ENCODE data around the gene LHPP. TPM values are rescaled to one million over a fixed set of nuclear protein-coding genes. Genes with fewer than 3 reads are reported as not detected.

The LHPP gene
- total RNA-seq, 1 donor from 2014 or later = 347 TPM

DNA sequence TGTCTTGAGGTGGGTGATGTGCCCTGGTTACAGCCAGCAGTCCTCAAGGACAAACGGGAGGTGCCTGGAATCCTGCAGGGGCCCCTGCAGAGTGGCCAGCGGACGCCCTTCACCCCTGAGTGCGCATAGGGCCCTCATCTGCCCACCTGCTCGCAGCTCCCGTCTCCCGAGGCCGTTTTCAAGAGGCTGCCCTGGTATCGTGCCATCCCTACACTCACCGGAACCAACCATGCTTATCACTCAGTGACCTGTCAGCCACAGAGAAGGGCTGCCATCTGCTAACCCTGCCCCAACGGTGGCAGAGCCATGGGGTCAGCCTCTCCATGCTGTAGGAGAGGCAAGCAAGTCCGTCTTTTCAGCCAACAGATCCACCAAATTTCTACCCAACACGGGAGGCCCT is 160.5 kb downstream of the LHPP start:
- intact Hi-C loops (cut with DNase I) = loop anchor here (5.0 kb wide), 1 partner anchor 120 kb away; the partner anchor contains the start of gene FAM53B
- DNase-seq (ENCODE audit: low spot score) (no peak), ATAC-seq (no peak)

DNA sequence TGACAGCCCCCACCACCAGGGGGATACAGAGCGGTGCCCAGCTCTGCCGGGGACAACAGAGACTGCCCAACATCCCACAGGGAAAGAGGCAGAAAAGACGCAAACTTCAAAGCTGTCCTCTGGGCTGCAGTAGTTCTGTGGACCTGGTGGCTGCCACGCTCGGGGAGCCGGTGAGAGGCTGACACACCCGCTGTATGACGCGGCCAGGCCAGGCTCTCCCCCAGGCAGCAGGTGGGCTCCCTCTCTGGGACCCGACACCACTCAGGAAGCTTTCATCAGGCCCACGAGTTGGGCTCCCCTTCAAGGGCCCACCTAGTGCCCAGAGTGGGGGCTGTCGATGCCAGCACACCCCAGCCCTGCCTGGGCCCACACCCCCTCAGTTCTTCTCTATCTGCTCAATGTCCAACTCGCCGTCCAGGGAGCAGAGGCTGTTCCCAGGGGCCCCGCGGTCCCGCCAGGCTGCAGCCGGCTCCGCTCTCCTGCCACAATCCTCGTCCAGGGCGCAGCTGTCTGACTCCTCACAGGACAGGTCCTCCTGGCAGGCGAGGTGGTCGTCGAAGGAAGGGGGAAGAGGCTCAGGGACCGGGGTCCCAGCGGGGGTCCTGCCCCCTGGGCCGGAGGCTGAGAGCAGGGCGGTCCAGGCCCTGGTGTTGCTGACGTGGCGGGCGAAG is 161.4 kb downstream of the LHPP start:
- intact Hi-C loops (cut with DNase I) = loop anchor here (5.0 kb wide), 1 partner anchor 119 kb away; the partner anchor contains the start of gene FAM53B
- DNase-seq (ENCODE audit: low spot score) = no peak
- no peak for ATAC-seq

DNA sequence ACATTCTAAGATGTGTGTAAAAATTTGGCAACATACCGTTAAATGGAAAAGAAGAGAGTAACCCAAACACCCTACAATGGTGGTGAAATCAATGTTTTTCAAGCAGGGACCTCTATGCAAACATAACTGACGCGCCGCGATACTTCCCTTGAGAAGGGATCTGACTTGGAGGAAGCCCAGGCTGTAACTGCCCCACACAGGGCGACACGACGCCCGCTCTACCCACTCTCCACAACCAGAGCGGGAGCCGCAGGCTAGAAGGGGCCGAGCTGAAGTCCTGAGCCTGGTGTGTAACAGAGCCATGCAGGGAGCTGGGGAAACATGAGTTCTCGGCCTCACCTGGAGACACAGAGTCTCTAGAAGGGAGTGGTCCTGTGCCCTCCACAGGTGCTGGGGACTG is 162.4 kb downstream of the LHPP start:
- intact Hi-C loops (cut with DNase I) = loop anchor here (5.0 kb wide), 1 partner anchor 118 kb away; the partner anchor contains the start of gene FAM53B
- DNase-seq (ENCODE audit: low spot score) = no peak
- ATAC-seq = no peak

DNA sequence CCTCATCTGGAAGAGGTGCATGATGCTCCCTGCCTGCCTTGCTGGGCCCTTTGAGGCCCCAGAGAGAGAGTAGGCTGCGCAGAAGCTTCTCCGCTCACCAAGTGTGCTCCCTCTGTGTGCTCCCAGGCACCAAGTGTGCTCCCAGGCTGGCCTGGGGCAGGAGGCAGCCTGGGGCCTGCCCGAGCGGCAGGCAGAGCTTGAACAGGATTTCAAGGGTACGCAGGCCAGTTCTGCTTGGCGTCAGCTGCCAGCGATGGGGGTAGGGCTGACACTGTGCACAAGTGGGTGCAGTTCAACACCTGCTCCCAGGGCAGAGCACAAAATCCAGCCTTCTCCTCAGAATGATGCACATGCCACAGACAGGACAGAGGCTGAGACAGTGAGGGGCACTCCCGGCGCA is 162.8 kb downstream of the LHPP start:
- ATAC-seq (no peak), DNase-seq (ENCODE audit: low spot score) (no peak)
- intact Hi-C loops (cut with DNase I) = loop anchor here (5.0 kb wide), 1 partner anchor 118 kb away; the partner anchor contains the start of gene FAM53B

DNA sequence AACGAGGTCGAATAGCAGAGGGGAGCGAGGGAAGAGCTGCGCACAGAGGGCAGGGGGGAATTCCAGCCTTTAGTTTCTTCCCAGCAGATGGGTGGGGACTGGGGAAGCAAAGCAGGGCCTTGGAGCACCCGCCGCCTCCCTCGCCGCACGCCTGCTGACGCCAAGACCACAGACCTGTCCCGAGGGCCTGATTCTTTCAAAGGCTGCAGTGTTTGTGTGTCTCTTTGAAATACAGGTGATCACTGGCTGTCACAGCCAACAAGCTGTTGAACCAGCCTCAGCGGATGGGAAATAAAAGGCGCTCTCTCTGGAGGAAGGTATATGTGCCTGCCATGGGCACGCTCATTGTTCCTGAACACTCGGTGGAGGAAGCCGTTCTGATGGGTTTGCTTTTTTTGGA is 163.3 kb downstream of the LHPP start:
- intact Hi-C loops (cut with DNase I) = loop anchor here (5.0 kb wide), 1 partner anchor 117 kb away; the partner anchor contains the start of gene FAM53B
- ATAC-seq (no peak), DNase-seq (ENCODE audit: low spot score) (no peak)

DNA sequence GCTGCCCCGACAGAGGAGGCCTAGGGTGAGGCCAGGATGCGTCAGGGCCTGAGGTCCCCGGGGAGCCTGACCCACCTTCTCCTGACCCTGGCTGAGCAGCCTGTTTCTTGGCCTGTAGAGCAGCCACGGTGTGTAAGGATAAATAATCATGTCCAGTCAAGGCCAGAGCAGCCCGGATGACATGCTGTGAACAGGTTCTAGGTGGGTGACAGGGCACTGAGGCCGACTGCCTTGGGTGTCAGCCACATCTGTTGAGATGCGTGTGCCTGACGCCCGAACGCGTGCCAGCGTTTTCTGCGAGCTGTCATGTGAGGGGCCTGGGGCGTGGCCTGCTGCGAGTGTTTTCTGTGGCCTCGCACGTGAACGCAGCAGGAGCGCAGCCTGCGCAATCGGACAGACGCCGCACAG is 164.2 kb downstream of the LHPP start:
- intact Hi-C loops (cut with DNase I) = no loop called here
- no peak for DNase-seq (ENCODE audit: low spot score)
- peak; percentile 18 for ATAC-seq

DNA sequence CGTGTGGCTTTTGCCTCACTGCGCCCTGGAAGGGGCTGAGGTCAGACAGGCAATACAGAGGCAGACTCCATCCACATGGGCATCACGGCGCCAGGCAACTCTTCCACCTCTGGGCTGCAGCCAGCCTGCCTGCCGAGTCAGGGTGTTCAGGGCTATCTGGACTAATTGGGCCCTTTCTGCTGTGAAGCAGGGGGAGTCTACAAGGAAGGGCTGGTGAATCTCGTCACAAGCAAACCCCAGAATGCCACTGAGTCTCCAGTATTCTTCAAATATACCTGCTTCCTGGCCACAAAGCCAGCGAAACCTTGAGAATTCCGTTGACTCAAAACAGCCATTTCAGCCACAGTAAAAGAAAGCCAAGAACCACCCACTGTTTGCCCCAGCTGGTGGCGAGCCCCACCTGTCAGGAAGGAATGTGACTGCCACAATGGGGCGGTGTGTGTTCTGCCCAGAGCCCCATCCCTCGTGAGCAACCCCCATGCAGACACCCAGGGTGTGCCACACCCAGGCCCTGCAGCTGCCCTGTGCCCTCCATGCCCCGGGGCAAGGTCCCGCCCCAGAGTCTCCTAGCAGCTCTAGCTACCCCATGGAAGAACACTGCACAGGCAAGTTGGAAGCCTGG is 165.2 kb downstream of the LHPP start:
- no peak for DNase-seq (ENCODE audit: low spot score)
- ATAC-seq = no peak
- intact Hi-C loops (cut with DNase I) = no loop called here

DNA sequence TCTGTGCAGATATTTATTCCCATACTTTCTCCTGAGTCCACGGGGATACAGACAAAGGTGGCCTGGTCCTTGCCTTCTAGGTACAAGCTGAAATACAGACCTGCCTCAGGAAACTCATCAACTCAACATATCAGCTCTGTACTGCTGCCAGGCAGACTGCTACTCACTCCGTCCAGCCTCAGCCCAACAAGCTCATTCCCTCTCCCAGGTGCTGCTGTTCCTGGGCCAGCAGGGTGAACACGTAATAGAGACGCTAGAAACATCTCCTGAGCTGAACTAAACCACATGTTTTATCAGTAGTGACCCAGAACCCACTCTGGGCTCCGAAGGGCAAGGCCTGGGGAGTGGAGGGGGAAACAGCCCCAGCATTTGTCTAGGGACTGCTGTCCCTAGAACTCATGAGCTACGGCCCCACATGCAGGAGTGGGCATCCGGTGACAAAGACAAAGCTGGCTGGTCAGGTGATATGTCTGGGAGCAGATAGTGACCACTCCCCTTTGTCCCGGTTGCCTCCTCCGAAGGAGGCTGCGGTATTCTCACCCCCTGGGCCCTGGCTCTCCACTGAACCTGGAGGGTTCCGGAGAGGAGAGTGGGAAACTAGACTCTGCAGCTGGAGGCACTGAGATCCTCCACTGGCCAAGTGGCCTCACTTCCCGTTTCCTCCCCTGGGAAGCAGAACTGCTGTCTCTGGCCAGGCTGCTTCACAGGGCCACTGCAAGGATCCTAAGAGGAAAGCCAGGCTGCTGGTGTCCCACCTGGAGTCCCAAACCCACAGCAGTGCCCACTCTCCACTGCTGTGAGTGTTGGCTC is 166.4 kb downstream of the LHPP start:
- ATAC-seq (peak; percentile 21), DNase-seq (ENCODE audit: low spot score) (no peak)
- intact Hi-C loops (cut with DNase I) = no loop called here

DNA sequence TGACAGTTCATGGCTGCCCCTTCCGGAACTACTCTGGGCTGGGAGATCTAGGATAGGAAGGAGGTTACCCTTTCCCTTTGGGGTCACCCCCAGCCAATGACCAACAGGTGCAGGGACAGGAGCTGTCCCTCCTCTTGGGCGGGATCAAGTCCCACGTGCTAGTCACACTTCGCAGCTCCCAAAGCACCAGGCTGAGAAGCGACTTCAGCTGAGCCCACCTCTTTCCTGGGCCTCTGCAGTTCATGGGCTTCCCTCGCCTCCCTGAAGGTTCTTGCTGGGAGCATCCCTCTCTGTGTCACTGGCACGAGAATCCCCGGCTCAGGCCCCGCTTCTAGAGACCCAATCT is 167.0 kb downstream of the LHPP start:
- intact Hi-C loops (cut with DNase I) = no loop called here
- no peak for DNase-seq (ENCODE audit: low spot score)
- ATAC-seq = no peak

DNA sequence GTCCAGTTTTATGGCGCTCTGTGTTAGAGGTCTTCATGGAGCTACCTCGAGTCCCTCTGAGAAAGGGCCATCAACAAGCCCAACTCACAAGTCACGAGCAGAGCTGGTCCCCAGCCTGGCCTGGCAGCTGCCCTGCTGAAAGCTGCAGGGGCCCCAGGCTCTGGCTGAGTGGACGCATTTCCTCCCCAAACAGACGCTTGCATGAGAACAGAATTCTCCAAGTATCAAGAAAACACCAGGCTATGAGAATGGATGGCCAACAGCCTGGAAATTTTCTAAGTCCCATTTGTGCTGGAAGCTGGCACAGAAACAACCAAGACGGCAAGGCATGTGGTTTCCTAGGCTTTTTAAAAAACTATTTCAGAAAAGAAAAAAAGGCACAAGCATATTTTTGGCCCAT is 167.8 kb downstream of the LHPP start:
- intact Hi-C loops (cut with DNase I) = no loop called here
- ATAC-seq (peak; percentile 40), DNase-seq (ENCODE audit: low spot score) (no peak)

DNA sequence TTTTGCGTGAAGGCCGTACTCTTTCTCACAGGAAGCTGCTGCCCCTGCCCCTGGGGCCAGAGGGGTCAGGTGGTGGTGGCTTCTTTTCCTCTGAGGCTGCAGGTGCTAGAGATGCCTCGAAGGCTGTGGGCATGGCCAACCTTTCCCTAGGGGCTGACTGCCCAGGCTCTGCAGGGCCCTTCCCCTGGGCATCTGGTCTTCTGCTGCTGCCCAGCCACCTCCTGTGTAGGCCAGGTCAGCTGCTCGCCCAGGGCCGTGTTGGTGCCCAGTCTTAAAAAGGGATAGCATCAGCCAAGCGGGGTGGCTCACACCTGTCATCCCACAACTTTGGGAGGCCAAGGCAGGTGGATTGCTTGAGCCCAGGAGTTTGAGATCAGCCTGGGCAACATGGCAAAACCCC is 168.2 kb downstream of the LHPP start:
- DNase-seq (ENCODE audit: low spot score) (no peak), ATAC-seq (no peak)
- intact Hi-C loops (cut with DNase I) = no loop called here

DNA sequence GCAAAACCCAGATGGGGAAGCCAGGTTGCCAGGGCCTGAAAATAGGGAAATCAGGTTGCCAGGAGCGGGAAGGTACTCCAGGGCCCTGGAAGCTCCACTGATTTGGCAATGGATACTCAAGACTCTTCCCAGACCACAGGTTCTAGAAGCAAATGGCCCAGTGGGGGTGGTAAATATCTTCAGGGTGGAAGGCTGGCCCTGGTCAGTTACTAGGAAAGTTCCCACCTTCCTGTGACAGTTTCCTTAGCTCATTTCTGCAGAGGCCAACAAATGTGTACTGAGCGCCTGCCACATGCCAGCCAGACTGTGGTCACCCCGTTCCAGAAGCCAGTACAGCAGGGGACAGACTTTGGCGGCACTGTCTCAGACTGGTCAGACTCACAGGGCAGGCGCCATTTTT is 168.9 kb downstream of the LHPP start:
- DNase-seq (ENCODE audit: low spot score) = no peak
- intact Hi-C loops (cut with DNase I) = no loop called here
- no peak for ATAC-seq

DNA sequence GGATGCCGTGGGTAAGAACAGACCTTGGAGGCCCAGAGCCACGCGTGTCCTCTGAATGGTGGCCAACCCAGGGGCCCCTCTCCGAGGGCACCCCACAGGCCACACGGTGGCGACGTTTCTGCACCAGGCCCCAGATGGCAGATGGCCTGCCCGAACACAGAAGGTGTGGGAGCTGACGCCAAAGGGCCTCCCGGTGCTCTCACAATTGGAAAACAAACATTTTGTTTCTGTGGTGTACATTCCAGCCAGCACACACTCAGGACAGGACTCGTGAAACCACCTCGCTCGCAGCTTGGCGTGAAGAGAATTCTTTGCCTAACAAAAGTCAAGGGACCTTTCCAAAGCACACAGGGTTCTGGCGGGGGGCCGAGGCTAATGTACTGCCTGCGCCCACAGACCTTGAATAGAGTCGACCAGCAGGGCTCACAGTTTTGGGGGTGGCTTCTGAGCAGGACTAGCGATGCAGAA is 170.5 kb downstream of the LHPP start:
- intact Hi-C loops (cut with DNase I) = no loop called here
- DNase-seq (ENCODE audit: low spot score) (no peak), ATAC-seq (peak; percentile 79)

DNA sequence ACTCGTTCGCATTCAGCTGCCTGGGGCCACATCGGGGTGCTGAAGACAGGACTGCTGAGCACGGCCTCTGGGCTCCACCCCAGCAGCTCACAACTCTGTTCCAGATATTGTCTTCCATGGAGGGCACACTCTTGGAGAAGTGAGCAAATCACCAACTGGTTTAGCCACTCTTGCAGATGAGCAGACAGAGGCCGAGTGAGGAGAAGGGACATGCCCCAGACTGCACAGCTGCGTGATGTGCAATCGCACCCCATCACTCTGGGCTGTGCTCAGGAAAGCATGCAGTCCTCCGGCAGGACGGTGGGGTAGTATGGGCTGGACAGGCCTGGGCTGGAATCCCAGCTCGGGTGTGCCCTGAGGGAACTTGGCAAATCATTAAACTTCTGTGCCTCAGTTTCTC is 170.9 kb downstream of the LHPP start:
- peak; percentile 23 for ATAC-seq
- DNase-seq (ENCODE audit: low spot score) = no peak
- intact Hi-C loops (cut with DNase I) = no loop called here

DNA sequence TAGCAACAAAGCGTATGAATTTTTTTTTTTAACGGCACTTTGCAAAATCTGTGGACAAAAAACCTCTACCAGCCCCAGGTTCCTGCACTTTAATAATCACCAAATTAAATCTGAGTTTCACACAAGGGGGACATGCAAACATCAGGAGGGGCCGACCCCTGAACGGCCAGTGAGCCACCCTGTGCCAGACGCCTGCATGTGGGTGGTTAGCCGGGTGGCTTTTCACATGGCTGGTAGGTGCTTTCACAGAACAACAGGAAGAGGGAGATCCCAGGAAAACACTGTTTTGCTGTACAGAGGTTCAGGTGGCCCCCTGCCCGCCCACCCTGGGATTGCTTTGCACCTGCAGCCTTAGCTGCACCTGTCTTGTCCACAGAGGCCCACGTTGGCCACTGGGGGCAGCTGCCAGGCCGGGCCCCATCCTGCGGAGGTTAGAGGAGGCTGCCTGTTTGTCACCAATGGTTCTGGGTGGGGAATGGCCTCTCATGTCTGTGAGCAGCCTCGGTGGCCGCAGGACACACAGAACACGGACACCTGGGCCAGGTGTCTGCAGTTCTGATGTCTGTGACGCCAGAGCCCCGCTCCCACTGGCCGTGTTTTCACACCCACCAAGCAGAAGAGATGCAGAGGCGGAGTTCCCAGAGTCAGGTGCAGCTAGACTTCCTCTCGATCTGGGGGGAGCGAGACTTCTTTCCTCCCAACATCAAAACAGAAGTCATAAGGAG is 174.8 kb downstream of the LHPP start:
- intact Hi-C loops (cut with DNase I) = no loop called here
- no peak for DNase-seq (ENCODE audit: low spot score)

DNA sequence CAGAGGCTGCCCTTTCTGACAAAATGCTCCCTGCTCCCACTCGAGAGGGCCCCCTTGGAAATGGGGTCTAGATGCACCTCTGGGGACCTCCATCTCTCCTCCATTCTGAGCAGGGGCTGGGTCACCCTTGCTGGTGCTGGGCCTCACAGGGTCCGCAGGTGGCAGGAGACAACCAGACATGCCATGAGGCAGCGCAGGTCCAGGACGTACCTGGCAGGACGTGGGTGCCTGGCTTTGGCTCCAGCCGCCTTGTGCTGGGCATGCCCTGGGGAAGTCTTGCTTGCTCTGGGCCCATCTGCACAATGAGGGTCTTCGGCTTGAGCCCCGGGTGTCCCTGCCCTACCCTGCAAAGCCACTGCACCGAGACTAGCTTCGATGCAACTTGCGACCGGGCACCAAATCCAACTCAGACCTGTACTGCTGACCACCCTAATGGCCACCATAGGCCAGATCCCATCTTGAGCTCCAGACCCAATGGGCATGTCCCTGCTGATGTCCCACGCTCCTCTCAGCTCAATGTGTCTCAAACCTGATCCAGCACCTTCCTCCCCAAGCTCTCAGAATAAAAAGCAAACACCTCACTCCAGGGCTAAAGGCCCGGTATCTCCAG is 175.6 kb downstream of the LHPP start:
- DNase-seq (ENCODE audit: low spot score) = no peak
- intact Hi-C loops (cut with DNase I) = no loop called here
- no peak for ATAC-seq

More for the DNA sequence above, 174.8 kb downstream of the LHPP start:
- no peak for ATAC-seq

DNA sequence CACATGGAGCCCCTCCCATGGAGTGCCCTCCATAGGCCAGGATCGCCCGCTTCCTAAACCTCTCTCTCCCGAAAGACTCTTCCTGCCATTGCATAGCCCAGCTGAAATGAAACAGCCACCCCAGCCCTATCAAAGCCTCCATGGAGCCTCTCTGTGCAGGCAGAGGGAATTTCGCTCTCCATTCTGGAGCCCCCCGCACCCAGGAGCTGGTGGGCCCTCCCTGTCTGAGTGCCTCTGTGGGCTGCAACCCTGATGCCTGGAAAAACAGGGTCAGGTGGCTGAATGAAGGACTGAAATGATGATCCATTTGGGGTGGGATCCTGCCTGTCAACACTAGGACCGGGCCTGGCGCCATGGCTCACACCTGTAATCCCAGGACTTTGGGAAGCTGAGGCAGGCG is 176.1 kb downstream of the LHPP start:
- no peak for DNase-seq (ENCODE audit: low spot score)
- ATAC-seq = no peak
- intact Hi-C loops (cut with DNase I) = no loop called here

DNA sequence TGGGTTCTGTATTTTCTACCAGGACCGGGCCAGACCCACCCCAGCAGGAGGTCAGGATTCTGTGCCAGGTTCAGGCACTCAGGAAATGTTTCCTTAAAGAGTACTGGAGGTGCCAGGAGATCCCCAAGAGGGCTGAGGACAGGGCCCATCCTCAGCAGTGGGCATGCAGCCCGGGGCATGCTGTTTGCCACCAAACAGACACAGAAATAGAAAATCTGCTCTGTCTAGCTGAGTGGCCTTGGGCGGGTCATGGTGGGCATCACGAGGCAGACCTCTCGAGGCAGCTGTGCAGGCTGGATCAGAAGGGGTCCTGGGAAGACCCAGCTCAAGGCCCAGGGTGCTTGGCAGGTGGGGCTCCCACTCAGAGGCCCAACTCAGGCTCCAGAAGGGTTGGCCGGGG is 177.6 kb downstream of the LHPP start:
- intact Hi-C loops (cut with DNase I) = no loop called here
- DNase-seq (ENCODE audit: low spot score) = no peak
- ATAC-seq = no peak

DNA sequence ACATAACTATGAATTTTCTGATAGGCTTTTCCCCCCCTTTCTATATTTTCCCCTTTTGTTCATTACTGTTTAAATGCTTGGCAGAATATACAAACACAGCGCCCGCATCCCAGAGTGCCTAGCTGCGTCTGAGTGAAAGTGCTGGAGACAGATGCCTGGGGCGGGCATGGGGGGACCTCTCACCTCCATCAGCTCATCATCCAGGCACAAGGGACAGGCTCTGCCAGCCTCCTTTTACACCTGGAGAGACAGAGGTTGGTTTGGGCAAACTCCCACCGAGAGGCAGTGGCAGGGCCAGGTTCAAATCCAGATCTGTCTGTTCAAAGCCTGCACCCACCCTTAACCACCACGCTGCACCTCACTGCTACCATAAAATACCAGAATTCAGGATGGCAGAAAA is 178.0 kb downstream of the LHPP start:
- ATAC-seq = no peak
- DNase-seq (ENCODE audit: low spot score) = no peak
- intact Hi-C loops (cut with DNase I) = no loop called here

Data from sciatic nerve (tissue), 2 donors.